GM10248 (cell line): ENCODE data around the gene CCDC192.

Source experiments
- CTCF ChIA-PET: fragments of 300-600 bp; sonication (Branson Sonifier 250); formaldehyde crosslinking; extraction: SDS; loops from one replicate; lab custom pipeline; 2021; ENCODE audit warnings: antibody characterized with exemption; lab: Yijun Ruan, JAX
- POLR2A ChIA-PET: fragments of 350-650 bp; sonication (Branson Sonifier 250); formaldehyde crosslinking; extraction: SDS; loops from one replicate; lab custom pipeline; 2020; ENCODE audit warnings: antibody characterized with exemption; lab: Yijun Ruan, JAX
- DNase-seq: peaks from one replicate; pipeline ENCODE4 v3.0.0; 2012; ENCODE audit errors: extremely low spot score
- CTCF ChIP-seq: IDR thresholded peaks from 2 replicates; pipeline ENCODE4 v1.5.1; 2012; ENCODE audit warnings: mild to moderate bottlenecking, low read depth; ENCODE audit errors: extremely low read depth, missing control alignments, control extremely low read depth

The CCDC192 gene

GRCh38 chr5:127757576-127757975, 54.4 kb downstream of the CCDC192 start:
- TF ChIP-seq CTCF: peak; percentile 23
- ChIA-PET POLR2A (no interaction called here), CTCF (interaction anchor here (1.1 to 1.7 kb wide), 3 partner anchors 103 to 442 kb away, joined by 3 to 7 read pairs (median 5); no protein-coding TSS in a partner anchor)
- peak; percentile 38 for DNase-seq

GRCh38 chr5:127758766-127759283, 55.6 kb downstream of the CCDC192 start:
- no peak for TF ChIP-seq CTCF
- ChIA-PET POLR2A (no interaction called here), CTCF (interaction anchor here (1.7 kb wide), 1 partner anchor 195 kb away, joined by 5 read pairs; no protein-coding TSS in a partner anchor)
- no peak for DNase-seq

- ChIA-PET POLR2A (no interaction called here), CTCF (no interaction called here)
- no peak for TF ChIP-seq CTCF
- DNase-seq: no peak
These were observed 58.7 kb downstream of the CCDC192 start for GRCh38 chr5:127761869-127762268.

- ChIA-PET CTCF (no interaction called here), POLR2A (no interaction called here)
- no peak for DNase-seq
- TF ChIP-seq CTCF: no peak
These were observed 59.2 kb downstream of the CCDC192 start for GRCh38 chr5:127762412-127762811.

- no peak for DNase-seq
- ChIA-PET CTCF (no interaction called here), POLR2A (no interaction called here)
- TF ChIP-seq CTCF: no peak
These were observed 63.6 kb downstream of the CCDC192 start for GRCh38 chr5:127766676-127767335.

GRCh38 chr5:127769386-127769785, 66.2 kb downstream of the CCDC192 start:
- no peak for TF ChIP-seq CTCF
- ChIA-PET CTCF (interaction anchor here (2.1 kb wide), 1 partner anchor 37 kb away, joined by 4 read pairs; no protein-coding TSS in a partner anchor), POLR2A (no interaction called here)
- DNase-seq: no peak
